Chondrocyte (in vitro differentiated cells): ENCODE results near the gene PRLR. TPM values are rescaled to one million over a fixed set of nuclear protein-coding genes. Genes with fewer than 3 reads are reported as not detected.

ENCODE experiments used
- DNase-seq: peaks from one replicate; pipeline ENCODE4 v3.0.0; 2021; ENCODE audit warnings: mixed read lengths, low spot score
- H3K27ac Mint-ChIP-seq: one replicate; pipeline ENCODE4 v1.8.0; 2021; ENCODE audit warnings: mild to moderate bottlenecking, moderate library complexity, mixed read lengths; ENCODE audit not compliant: unreplicated experiment
- H3K27me3 Mint-ChIP-seq: 2 replicates; pipeline ENCODE4 v1.8.0; 2021; ENCODE audit warnings: low read depth, mixed read lengths
- H3K36me3 Mint-ChIP-seq: 2 replicates; pipeline ENCODE4 v1.8.0; 2021; ENCODE audit warnings: low read depth, mixed read lengths
- H3K4me1 Mint-ChIP-seq: 2 replicates; pipeline ENCODE4 v1.8.0; 2021; ENCODE audit warnings: low read depth, mild to moderate bottlenecking, mixed read lengths
- H3K4me3 Mint-ChIP-seq: one replicate; pipeline ENCODE4 v1.8.0; 2021; ENCODE audit warnings: mild to moderate bottlenecking, moderate library complexity, mixed read lengths; ENCODE audit not compliant: unreplicated experiment
- H3K9me3 Mint-ChIP-seq: 2 replicates; pipeline ENCODE4 v1.8.0; 2021; ENCODE audit warnings: low read depth, mixed read lengths
- total RNA-seq: library from RNA; stranded (reverse); gene quantifications from 3 replicates; pipeline ENCODE4 v1.2.1, GENCODE V29; 2021
- TF ChIP-seq, protein P1 (sequence below): fragments of 200-600 bp; sonication (generic); IDR thresholded peaks from 2 replicates; pipeline ENCODE4 v1.5.0; 2021; ENCODE audit warnings: antibody characterized with exemption, mild to moderate bottlenecking, moderate library complexity

PRLR gene
- total RNA-seq, 1 donor from 2014 or later, result 0.05 TPM

DNA sequence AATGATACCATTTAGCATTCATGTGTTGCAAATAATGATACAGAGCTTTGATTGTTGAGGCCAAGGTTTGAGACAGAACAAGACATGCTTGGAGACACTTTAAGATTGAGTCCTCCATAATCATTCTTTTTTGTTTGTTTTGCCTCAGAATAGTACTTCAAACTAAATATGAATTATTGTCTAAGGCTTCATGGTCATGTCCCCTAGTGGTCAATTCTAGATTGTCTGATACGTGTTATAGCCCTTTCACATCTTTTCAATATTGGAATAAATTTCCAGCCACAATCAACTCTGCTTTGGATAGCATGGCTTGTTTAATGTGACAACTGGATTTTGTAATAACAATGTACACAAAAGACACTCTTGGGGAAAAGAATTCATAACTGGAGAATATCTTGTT, 64.2 kb downstream of the PRLR start:
- Mint-ChIP-seq H3K27ac (no peak overlapping the region), H3K4me3 (no peak overlapping the region), H3K27me3 (peaks cover 2% of the 10 kb centered on the region), H3K36me3 (no peaks in the 10 kb centered on the region), H3K9me3 (peaks cover 15% of the 10 kb centered on the region), H3K4me1 (no peaks in the 10 kb centered on the region)
- no peak for DNase-seq
- TF ChIP-seq, protein P1, sequence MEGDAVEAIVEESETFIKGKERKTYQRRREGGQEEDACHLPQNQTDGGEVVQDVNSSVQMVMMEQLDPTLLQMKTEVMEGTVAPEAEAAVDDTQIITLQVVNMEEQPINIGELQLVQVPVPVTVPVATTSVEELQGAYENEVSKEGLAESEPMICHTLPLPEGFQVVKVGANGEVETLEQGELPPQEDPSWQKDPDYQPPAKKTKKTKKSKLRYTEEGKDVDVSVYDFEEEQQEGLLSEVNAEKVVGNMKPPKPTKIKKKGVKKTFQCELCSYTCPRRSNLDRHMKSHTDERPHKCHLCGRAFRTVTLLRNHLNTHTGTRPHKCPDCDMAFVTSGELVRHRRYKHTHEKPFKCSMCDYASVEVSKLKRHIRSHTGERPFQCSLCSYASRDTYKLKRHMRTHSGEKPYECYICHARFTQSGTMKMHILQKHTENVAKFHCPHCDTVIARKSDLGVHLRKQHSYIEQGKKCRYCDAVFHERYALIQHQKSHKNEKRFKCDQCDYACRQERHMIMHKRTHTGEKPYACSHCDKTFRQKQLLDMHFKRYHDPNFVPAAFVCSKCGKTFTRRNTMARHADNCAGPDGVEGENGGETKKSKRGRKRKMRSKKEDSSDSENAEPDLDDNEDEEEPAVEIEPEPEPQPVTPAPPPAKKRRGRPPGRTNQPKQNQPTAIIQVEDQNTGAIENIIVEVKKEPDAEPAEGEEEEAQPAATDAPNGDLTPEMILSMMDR, result peak; percentile 13

- DNase-seq, result no peak
- Mint-ChIP-seq H3K4me1 (no peaks in the 10 kb centered on the region), H3K27me3 (peaks cover 2% of the 10 kb centered on the region), H3K36me3 (no peaks in the 10 kb centered on the region), H3K27ac (no peak overlapping the region), H3K9me3 (peaks cover 15% of the 10 kb centered on the region), H3K4me3 (no peak overlapping the region)
- TF ChIP-seq, protein P1, result no peak
Observed at GRCh38 chr5:35164860-35165542, 65.3 kb downstream of the PRLR start.

DNA sequence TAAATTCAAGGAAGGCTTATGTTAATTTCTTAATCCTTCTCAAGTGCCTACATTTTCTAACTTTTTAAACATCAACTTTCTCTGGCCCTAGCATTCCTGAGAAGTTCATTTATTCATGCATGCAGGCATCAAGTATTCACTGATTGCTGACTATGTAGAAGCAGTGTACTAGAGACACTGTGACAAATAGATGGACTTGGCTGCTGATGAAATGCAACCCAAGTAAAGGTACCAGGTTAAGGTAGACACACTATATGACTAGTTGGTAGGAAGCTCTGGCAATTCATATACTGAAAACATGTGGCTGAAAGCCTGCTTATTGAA, 66.6 kb downstream of the PRLR start:
- no peaks in the 10 kb centered on the region for H3K36me3 Mint-ChIP-seq
- DNase-seq, result no peak
- H3K4me1 Mint-ChIP-seq, result no peaks in the 10 kb centered on the region
- H3K4me3 Mint-ChIP-seq, result no peak overlapping the region
- TF ChIP-seq, protein P1, result no peak
- peaks cover 12% of the 10 kb centered on the region for H3K9me3 Mint-ChIP-seq
- no peak overlapping the region for H3K27ac Mint-ChIP-seq
- no peaks in the 10 kb centered on the region for H3K27me3 Mint-ChIP-seq

DNA sequence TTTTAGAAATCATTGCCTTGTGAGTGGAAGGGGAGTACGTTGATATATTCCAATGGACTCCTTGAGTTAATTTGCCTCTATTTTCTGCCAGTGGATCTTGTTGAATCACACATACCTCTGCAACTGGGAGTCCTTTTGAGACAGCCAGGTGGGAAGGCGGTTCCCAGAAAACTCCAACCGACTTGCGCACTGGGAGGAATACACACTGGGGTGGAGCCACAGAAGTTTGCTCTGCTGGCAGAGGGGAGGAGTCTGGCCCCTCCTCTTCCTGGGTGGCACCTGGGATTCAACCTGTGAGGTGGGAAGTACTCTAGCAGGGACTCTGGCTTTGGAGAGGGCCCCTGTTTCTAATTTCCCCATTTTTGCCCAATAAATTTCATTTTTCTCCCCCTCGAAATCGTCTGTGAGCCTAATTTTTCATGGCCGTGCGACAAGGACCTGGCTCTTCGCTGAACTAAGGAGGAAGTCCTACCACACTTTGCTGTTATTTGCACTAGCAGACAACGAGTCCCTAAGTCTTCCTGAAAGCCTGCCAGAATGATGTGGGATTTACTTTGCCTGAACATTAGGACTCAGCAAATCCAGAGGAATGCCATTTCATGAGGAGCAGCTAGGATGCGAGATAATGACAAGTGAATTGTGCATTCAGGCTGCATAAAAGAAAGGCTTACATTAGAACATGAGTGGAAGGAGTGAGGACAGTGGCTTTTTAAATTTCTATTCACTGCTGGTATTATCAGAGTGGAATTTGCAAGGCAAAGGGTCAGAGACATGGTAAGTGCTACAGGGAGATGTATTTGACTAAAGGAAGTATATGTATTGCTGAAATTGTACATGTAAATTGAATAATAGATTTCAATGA, 67.2 kb downstream of the PRLR start:
- Mint-ChIP-seq H3K4me1 (no peaks in the 10 kb centered on the region), H3K27me3 (no peaks in the 10 kb centered on the region), H3K27ac (no peak overlapping the region), H3K9me3 (peaks cover 10% of the 10 kb centered on the region), H3K36me3 (no peaks in the 10 kb centered on the region), H3K4me3 (no peak overlapping the region)
- DNase-seq, result no peak
- TF ChIP-seq, protein P1, result no peak

DNA sequence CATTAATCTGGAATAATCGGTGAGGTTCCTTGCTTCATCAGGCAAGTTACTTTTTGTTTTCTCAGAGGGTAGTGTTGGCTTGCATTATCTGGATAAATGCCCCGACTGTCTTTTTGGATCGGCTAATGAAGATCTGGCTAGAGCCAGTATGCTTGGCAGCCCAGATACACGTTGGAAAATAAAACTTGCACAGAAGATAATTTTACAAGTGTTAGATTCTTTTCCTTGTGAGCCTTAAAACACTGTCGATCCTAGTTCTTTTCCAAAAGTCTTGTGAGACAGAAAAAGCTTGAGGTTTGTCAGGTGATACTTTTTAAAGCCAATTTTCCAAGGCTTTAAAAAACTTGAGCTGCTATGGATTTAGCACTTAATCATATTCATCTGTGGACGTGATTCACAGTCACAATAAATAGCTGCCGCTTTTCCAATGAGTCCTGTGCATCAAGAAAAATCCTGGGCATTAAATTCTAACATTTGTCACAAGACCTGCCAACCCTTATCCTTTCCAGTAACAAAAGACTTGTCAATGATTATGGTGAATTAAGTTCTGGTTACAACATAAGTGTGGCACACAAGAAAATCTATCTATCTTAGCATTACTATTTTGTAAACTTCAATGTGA, 68.5 kb downstream of the PRLR start:
- Mint-ChIP-seq H3K27me3 (peaks cover 3% of the 10 kb centered on the region), H3K4me3 (no peak overlapping the region), H3K4me1 (no peaks in the 10 kb centered on the region), H3K36me3 (no peaks in the 10 kb centered on the region), H3K27ac (no peak overlapping the region), H3K9me3 (no peaks in the 10 kb centered on the region)
- no peak for DNase-seq
- TF ChIP-seq, protein P1, result no peak
